Stomach (tissue), 9 donors: Measurements from ENCODE around the gene CRTC3. TPM values are rescaled to one million over a fixed set of nuclear protein-coding genes. Genes with fewer than 3 reads are reported as not detected.

Experiments used
- DNase-seq, 2 donors: peaks; one replicate each; pipeline versions ENCODE4 v3.0.0 to v3.0.0-alpha.2; 2013 to 2019
- H3K27ac ChIP-seq, 5 donors: fragments of 200-600 bp in 4 of 5; sonication (generic) in 4 of 5; one replicate each; pipeline ENCODE4 v1.5.1; 2013 to 2019; ENCODE audit warnings: mild to moderate bottlenecking in 1 of 5, moderate library complexity in 1 of 5
- H3K27me3 ChIP-seq, 3 donors: fragments of 200-600 bp; sonication (generic); one replicate each; pipeline ENCODE4 v1.5.1; 2017 to 2019; ENCODE audit warnings: mixed run types in 1 of 3
- H3K36me3 ChIP-seq, 4 donors: fragments of 200-600 bp; sonication (generic); 1 replicate in 3 of 4; 2 replicates in 1 of 4; pipeline ENCODE4 v1.5.1; 2016 to 2019
- H3K4me1 ChIP-seq, 4 donors: fragments of 200-600 bp; sonication (generic); one replicate each; pipeline ENCODE4 v1.5.1; 2016 to 2019
- H3K4me3 ChIP-seq, 4 donors: fragments of 200-600 bp; sonication (generic) in 3 of 4; one replicate each; pipeline ENCODE4 v1.5.1; 2016 to 2019; ENCODE audit warnings: mild to moderate bottlenecking in 1 of 4
- H3K9me3 ChIP-seq, 4 donors: fragments of 200-600 bp; sonication (generic); one replicate each; pipeline ENCODE4 v1.5.1; 2016 to 2019
- EP300 ChIP-seq: sonication (generic); formaldehyde crosslinking; IDR thresholded peaks from one replicate; pipeline ENCODE4 v1.6.1; 2017; ENCODE audit warnings: antibody characterized with exemption
- POLR2A ChIP-seq, 4 donors: fragments of 450-650 bp; IDR thresholded peaks; one replicate each; pipeline ENCODE4 v1.6.1; 2016; ENCODE audit warnings: antibody characterized with exemption in 4 of 4, control low read depth in 2 of 4, mild to moderate bottlenecking in 1 of 4, moderate library complexity in 1 of 4
- POLR2AphosphoS5 ChIP-seq, 3 donors: sonication (generic); formaldehyde crosslinking; IDR thresholded peaks; one replicate each; pipeline ENCODE4 v1.6.1; 2016; ENCODE audit warnings: antibody characterized with exemption in 3 of 3
- WGBS, 5 donors: extraction: QIAGEN DNeasy Blood & Tissue Kit in 3 of 5; methylation state at CpG; one replicate each; pipeline versions ENCODE4 v1.1.5 to v1.1.7; 2013 to 2018; 5-methylcytosine and 5-hydroxymethylcytosine counted together
- intact Hi-C: fragments of 100-400 bp; cut with DNase I; formaldehyde crosslinking; loops from one replicate; pipeline ENCODE4 v1.15.1; 2023; ENCODE audit warnings: low total_unique reads
- polyA plus RNA-seq, 3 donors: library from polyadenylated mRNA; stranded (reverse); fragments of 200-250 nt; gene quantifications; one replicate each; pipeline ENCODE4 v1.2.3, GENCODE V29; 2013
- total RNA-seq, 5 donors: library from RNA; depleted of rRNA; stranded (reverse); fragments of >200 nt; gene quantifications; one replicate each; pipeline versions ENCODE4 v1.1.0 to v1.2.3, GENCODE V29; 2014 to 2016
- TF ChIP-seq, protein P1 (sequence below), 7 experiments: fragments of 450-650 bp in 4 of 7; fragments of 200-600 bp in 3 of 7; sonication (generic) in 3 of 7; IDR thresholded peaks; one replicate each; pipeline ENCODE4 v1.5.1; 2016 to 2019; ENCODE audit warnings: antibody characterized with exemption in 7 of 7, control low read depth in 2 of 7, mild to moderate bottlenecking in 1 of 7
- donor health status: healthy with polysubstance abuse.
- donor health status: Bipolar disorder and iron deficiency.
- donor health status: healthy.

The CRTC3 gene
- total and polyA plus RNA-seq, 8 donors = 8.2 to 47.7 (median 14.5) TPM

GRCh38 chr15:90592131-90592881 is 62.6 kb downstream of the CRTC3 start:
- DNase-seq = no peak
- peaks cover 30 to 55% (median 44%) of the 10 kb centered on the region in 4 donors for H3K4me1 ChIP-seq
- no peaks in the 10 kb centered on the region for H3K27me3 ChIP-seq
- H3K9me3 ChIP-seq = no peaks in the 10 kb centered on the region
- intact Hi-C loops = no loop called here
- no peak overlapping the region for H3K4me3 ChIP-seq
- TF ChIP-seq EP300 (no peak), POLR2AphosphoS5 (IDR thresholded peaks at IDR 0.05) (no peak), POLR2A (IDR thresholded peaks at IDR 0.05) (no peak)
- TF ChIP-seq, protein P1, sequence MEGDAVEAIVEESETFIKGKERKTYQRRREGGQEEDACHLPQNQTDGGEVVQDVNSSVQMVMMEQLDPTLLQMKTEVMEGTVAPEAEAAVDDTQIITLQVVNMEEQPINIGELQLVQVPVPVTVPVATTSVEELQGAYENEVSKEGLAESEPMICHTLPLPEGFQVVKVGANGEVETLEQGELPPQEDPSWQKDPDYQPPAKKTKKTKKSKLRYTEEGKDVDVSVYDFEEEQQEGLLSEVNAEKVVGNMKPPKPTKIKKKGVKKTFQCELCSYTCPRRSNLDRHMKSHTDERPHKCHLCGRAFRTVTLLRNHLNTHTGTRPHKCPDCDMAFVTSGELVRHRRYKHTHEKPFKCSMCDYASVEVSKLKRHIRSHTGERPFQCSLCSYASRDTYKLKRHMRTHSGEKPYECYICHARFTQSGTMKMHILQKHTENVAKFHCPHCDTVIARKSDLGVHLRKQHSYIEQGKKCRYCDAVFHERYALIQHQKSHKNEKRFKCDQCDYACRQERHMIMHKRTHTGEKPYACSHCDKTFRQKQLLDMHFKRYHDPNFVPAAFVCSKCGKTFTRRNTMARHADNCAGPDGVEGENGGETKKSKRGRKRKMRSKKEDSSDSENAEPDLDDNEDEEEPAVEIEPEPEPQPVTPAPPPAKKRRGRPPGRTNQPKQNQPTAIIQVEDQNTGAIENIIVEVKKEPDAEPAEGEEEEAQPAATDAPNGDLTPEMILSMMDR (IDR thresholded peaks at IDR 0.05) = no peak
- H3K27ac ChIP-seq = peak overlapping the region in 1 of 5 donors; percentile 37
- peaks cover 0 to 2% (median 0%) of the 10 kb centered on the region in 4 donors for H3K36me3 ChIP-seq
- WGBS, 5 donors = 70 to 78% (median 77%) methylated on average over 5 of the region's 5 CpGs

DNA sequence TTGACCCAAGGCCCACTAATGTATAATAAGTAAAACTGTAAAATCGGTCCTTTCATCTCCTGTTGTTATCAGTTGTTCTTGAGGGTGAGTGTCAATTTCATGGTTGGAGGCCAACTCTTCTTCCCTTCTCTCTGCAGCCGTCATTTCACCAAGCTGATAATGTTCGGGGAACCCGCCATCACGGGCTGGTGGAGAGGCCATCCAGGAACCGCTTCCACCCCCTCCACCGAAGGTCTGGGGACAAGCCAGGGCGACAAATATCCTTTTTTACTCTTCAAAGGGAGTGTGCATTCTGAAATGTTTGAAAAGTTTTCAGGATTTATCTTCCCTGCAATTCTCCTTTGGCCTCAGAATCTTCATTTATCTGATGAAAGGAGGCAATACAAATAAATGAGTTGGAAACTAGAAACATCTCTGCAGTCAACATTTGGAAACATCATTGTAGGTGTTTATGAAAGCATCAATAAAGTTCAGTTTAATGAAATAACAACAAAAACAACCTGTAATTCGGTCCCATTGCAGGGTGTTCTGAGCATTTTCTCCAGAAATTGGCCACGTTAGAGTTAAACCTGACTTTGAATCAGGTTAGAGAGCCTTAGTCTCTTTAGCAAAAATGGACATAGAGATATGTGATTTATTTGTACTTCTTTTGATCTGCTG is 63.9 kb downstream of the CRTC3 start:
- H3K27ac ChIP-seq = peak overlapping the region in 4 of 5 donors; percentile 72 to 86 (median 80)
- TF ChIP-seq POLR2AphosphoS5 (IDR thresholded peaks at IDR 0.05) = no peak
- TF ChIP-seq, protein P1 (IDR thresholded peaks at IDR 0.05) = no peak
- H3K9me3 ChIP-seq = no peaks in the 10 kb centered on the region
- peaks cover 42 to 68% (median 55%) of the 10 kb centered on the region in 4 donors for H3K4me1 ChIP-seq
- DNase-seq = no peak
- H3K4me3 ChIP-seq = no peak overlapping the region
- no peaks in the 10 kb centered on the region for H3K36me3 ChIP-seq
- intact Hi-C loops = no loop called here
- no peaks in the 10 kb centered on the region for H3K27me3 ChIP-seq
- 67 to 78% (median 72%) methylated on average over 10 of the region's 10 CpGs for WGBS, 5 donors

- Histone ChIP-seq H3K27me3 (no peaks in the 10 kb centered on the region), H3K4me3 (peak overlapping the region in 1 of 4 donors; percentile 1), H3K27ac (peak overlapping the region; percentile 72 to 86 (median 82)), H3K9me3 (no peaks in the 10 kb centered on the region), H3K4me1 (peaks cover 48 to 75% (median 60%) of the 10 kb centered on the region in 4 donors), H3K36me3 (no peaks in the 10 kb centered on the region)
- intact Hi-C loops = no loop called here
- DNase-seq = peak; percentile 84 to 92
- WGBS, 5 donors = 8 to 28% (median 23%) methylated on average over 10 of the region's 10 CpGs
- TF ChIP-seq, protein P1 (IDR thresholded peaks at IDR 0.05) = peak in 1 of 7 experiments; percentile 4
- TF ChIP-seq EP300 = peak; percentile 52
- peak in 1 of 4 donors; percentile 23 for TF ChIP-seq POLR2A (IDR thresholded peaks at IDR 0.05)
- TF ChIP-seq POLR2AphosphoS5 (IDR thresholded peaks at IDR 0.05) = peak; percentile 59 to 90 (median 65)
These were observed 64.6 kb downstream of the CRTC3 start for GRCh38 chr15:90594301-90594738.

DNA sequence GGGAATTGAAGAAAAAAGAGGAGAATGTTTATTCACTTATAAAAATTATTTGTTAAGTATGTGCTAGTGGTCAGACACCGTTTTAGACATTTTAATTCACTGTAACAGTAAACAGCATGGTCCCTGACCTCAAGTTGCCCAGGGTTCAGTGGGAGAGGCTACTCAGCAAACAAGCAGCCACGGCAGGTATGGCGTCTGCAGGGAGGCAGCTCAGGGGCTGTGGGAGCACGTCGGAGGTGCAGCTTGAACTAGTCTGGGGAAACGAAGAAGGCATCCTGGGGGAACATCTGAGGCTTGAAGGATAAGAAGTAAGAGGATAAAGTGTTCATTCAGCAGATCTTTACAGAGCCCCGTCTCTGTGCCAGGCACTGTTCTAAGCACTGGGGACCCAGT is 66.0 kb downstream of the CRTC3 start:
- intact Hi-C loops = no loop called here
- no peak for TF ChIP-seq POLR2A (IDR thresholded peaks at IDR 0.05)
- no peak for TF ChIP-seq POLR2AphosphoS5 (IDR thresholded peaks at IDR 0.05)
- no peak for TF ChIP-seq EP300
- TF ChIP-seq, protein P1 (IDR thresholded peaks at IDR 0.05) = no peak
- H3K4me3 ChIP-seq = no peak overlapping the region
- DNase-seq = no peak
- no peaks in the 10 kb centered on the region for H3K27me3 ChIP-seq
- H3K36me3 ChIP-seq = peaks cover 0 to 7% (median 2%) of the 10 kb centered on the region in 4 donors
- WGBS, 5 donors = 36 to 60% (median 48%) methylated on average over 7 of the region's 7 CpGs
- no peaks in the 10 kb centered on the region for H3K9me3 ChIP-seq
- H3K4me1 ChIP-seq = peaks cover 49 to 75% (median 59%) of the 10 kb centered on the region in 4 donors
- peak overlapping the region in 3 of 5 donors; percentile 29 to 86 (median 83) for H3K27ac ChIP-seq
